ENCODE data around the gene MALL. TPM values are rescaled to one million over a fixed set of nuclear protein-coding genes. Genes with fewer than 3 reads are reported as not detected.

Gene MALL
- total RNA-seq, 1 donor from 2014 or later = not detected

- no peak for TF ChIP-seq CTCF (IDR thresholded peaks at IDR 0.05)
- intact Hi-C loops (cut with micrococcal nuclease) = no loop called here
These were observed 9.5 kb upstream of the MALL start for GRCh38 chr2:110124939-110125691.

GRCh38 chr2:110124038-110124825, 8.6 kb upstream of the MALL start:
- no peak for TF ChIP-seq CTCF (IDR thresholded peaks at IDR 0.05)
- intact Hi-C loops (cut with micrococcal nuclease) = no loop called here
- H3K9me3 Mint-ChIP-seq = no peaks in the 10 kb centered on the region
- H3K27me3 Mint-ChIP-seq = peaks cover 6% of the 10 kb centered on the region
- DNase-seq (no peak), ATAC-seq (ENCODE audit: low read depth) (no peak)
- no peak overlapping the region for H3K4me3 Mint-ChIP-seq
- no peaks in the 10 kb centered on the region for H3K4me1 Mint-ChIP-seq
- ChIA-PET POLR2A (no interaction called here), CTCF (no interaction called here)
- H3K36me3 Mint-ChIP-seq (ENCODE audit: low read depth) = no peaks in the 10 kb centered on the region
- no peak overlapping the region for H3K27ac Mint-ChIP-seq

More at GRCh38 chr2:110124939-110125691, 9.5 kb upstream of the MALL start:
- Mint-ChIP-seq H3K36me3 (ENCODE audit: low read depth) (peaks cover 2% of the 10 kb centered on the region), H3K4me1 (no peaks in the 10 kb centered on the region), H3K9me3 (no peaks in the 10 kb centered on the region), H3K4me3 (no peak overlapping the region), H3K27me3 (peaks cover 6% of the 10 kb centered on the region), H3K27ac (no peak overlapping the region)
- ATAC-seq (ENCODE audit: low read depth) = no peak
- ChIA-PET CTCF (no interaction called here), POLR2A (no interaction called here)
- no peak for DNase-seq

- CTCF ChIA-PET = no interaction called here
- Mint-ChIP-seq H3K36me3 (ENCODE audit: low read depth) (no peaks in the 10 kb centered on the region), H3K4me3 (no peak overlapping the region), H3K27ac (no peak overlapping the region), H3K27me3 (peaks cover 22% of the 10 kb centered on the region), H3K4me1 (no peaks in the 10 kb centered on the region), H3K9me3 (no peaks in the 10 kb centered on the region)
- intact Hi-C loops (cut with micrococcal nuclease) = no loop called here
- TF ChIP-seq CTCF (IDR thresholded peaks at IDR 0.05) = no peak
- POLR2A ChIA-PET = no interaction called here
- ATAC-seq (ENCODE audit: low read depth) = no peak
- no peak for DNase-seq
These were observed 6.0 kb upstream of the MALL start for GRCh38 chr2:110121592-110121991.

GRCh38 chr2:110121052-110121334, 5.4 kb upstream of the MALL start:
- TF ChIP-seq CTCF (IDR thresholded peaks at IDR 0.05) = no peak
- Mint-ChIP-seq H3K4me3 (no peak overlapping the region), H3K4me1 (no peaks in the 10 kb centered on the region), H3K27ac (no peak overlapping the region), H3K36me3 (ENCODE audit: low read depth) (no peaks in the 10 kb centered on the region), H3K9me3 (no peaks in the 10 kb centered on the region), H3K27me3 (peaks cover 27% of the 10 kb centered on the region)
- ChIA-PET POLR2A (no interaction called here), CTCF (no interaction called here)
- no peak for DNase-seq
- intact Hi-C loops (cut with micrococcal nuclease) = no loop called here
- no peak for ATAC-seq (ENCODE audit: low read depth)

GRCh38 chr2:110120171-110121051, 4.8 kb upstream of the MALL start:
- no peak overlapping the region for H3K27ac Mint-ChIP-seq
- no peak for DNase-seq
- H3K4me3 Mint-ChIP-seq = no peak overlapping the region
- no peaks in the 10 kb centered on the region for H3K36me3 Mint-ChIP-seq (ENCODE audit: low read depth)
- CTCF ChIA-PET = no interaction called here
- intact Hi-C loops (cut with micrococcal nuclease) = no loop called here
- H3K9me3 Mint-ChIP-seq = no peaks in the 10 kb centered on the region
- POLR2A ChIA-PET = no interaction called here
- no peak for TF ChIP-seq CTCF (IDR thresholded peaks at IDR 0.05)
- peaks cover 28% of the 10 kb centered on the region for H3K27me3 Mint-ChIP-seq
- ATAC-seq (ENCODE audit: low read depth) = no peak
- no peaks in the 10 kb centered on the region for H3K4me1 Mint-ChIP-seq

Measured in activated B cell treated with CpG ODN at 0.5 μM for 24 hours (primary cell).